GM19351 (cell line): ENCODE results near the gene GLYAT.

Experiments used
- ATAC-seq: cut with Tn5 transposase; IDR thresholded peaks from one replicate; pipeline ENCODE4 v1.9.1; 2021; ENCODE audit warnings: mild to moderate bottlenecking, moderate library complexity; ENCODE audit not compliant: unreplicated experiment

Gene GLYAT, protein sequence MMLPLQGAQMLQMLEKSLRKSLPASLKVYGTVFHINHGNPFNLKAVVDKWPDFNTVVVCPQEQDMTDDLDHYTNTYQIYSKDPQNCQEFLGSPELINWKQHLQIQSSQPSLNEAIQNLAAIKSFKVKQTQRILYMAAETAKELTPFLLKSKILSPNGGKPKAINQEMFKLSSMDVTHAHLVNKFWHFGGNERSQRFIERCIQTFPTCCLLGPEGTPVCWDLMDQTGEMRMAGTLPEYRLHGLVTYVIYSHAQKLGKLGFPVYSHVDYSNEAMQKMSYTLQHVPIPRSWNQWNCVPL

DNA sequence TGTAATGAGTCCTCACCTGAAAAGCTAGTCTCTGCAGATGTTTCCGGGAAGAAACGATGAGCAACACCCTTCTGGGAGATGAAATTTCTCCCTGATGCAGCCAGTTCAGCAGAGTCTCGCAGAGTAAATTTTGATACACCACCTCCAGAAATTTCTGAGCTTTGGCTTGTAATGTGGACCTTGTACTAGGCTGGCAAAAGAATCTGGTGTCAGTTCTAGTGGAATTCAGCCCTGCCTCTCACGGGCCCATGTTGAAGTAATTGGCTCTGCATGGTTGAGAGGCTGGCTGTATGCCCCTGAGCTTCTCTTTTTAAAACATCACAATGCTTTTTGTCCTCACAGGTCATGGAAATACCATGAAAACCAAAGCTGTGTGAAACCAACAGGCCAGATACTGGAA, at the start of gene GLYAT:
Gene GLYAT (minus strand): TSS at position 125 of the 400 bp plus-strand sequence. CDS start 7,447 bp downstream, outside the sequence.
- no peak for ATAC-seq

DNA sequence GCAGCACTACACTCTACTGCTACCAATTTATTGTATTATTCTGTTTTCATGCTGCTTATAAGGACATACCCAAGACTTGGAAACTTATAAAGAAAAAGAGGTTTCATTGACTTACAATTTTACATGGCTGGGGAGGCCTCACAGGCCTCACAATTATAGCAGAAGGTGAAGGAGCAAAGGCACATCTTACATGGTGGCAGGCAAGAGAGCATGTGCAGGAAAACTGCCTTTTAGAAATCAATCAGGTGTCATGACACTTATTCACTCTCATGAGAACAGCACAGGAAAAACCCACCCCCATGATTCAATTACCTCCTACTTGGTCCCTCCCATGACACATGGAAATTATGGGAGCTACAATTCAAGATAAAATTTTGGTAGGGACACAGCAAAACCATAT, 49.6 kb upstream of the GLYAT start:
- ATAC-seq: no peak

DNA sequence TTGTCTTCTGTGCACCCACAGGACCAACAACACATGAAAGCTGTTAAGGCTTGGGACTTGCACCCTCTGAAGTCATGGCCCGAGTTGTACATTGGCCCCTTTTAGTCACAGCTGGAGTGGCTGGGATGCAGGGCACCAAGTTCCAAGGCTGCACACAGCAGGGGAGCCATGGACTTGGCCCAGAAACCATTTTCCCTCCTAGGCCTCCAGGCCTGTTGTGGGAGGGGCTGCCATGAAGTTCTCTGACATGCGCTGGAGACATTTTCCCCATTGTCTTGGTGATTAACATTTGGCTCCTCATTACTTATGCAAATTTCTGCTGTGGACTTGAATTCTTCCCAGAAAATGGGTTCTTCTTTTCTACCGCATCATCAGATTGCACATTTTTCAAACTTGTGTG, 48.8 kb upstream of the GLYAT start:
- no peak for ATAC-seq

DNA sequence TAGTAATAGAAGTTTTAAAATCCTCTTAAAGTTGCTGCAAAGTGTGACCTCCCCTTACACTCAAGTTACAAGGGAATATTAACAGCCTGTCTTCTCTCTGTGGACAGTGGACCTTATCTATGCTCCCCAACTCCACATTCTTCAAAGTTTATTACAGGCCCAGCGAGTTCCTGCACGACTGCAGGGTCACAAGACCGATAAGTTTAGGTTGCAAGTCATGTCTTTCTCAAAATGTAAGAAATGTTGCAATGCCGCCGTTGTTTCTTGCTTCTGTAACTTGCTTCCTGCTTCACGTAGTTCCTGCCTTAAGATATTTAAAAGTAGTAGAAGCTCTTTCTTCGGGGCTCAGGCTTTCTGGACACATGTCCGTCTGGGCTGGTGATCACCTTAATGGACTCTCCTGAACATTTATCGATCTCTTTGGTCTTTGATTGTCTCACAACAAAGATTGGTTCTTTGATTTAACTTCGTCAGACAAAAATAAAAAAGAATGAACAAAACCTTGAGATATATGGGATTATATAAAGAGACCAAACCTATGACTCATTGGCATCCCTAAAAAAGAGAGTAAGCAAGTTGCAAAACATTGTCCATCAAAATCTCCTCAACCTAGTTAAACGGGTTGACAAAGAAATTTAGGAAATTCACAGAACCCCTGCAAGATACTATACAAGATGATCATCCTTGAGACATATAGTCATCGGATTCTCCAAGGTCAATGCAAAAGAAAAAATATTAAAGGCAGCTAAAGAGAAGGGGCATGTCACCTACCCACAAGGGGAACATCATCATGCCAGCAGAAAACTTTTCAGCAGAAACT, 45.4 kb upstream of the GLYAT start:
- ATAC-seq: no peak

DNA sequence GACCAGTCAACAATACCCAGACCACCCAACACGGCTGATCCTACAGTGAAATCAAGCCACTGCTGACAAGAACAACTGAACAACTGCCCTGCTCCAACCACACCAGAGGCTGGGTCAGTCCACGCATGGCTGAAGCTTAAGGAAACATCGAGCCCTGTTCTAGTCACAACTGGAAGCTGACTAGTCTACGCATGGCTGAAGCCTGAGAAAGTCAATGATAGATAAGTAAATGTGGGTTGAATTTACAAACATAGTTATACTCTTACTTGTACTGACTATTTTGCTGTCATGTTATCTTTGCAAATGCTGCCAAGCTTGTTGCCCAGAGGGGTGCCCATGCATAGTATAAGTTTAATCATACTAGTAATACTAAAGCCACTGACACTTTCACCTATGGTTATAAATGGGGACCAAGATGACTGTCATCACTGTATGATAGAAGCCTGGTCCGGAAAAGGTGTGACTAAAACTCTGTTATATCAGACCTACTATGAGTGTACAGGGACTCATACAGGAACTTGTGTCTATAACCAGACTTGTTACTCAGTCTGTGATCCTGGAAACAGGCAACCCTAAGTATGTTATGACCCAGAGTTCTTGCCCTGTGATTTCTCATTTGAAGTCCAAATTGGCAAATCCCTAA, 43.4 kb upstream of the GLYAT start:
- no peak for ATAC-seq

DNA sequence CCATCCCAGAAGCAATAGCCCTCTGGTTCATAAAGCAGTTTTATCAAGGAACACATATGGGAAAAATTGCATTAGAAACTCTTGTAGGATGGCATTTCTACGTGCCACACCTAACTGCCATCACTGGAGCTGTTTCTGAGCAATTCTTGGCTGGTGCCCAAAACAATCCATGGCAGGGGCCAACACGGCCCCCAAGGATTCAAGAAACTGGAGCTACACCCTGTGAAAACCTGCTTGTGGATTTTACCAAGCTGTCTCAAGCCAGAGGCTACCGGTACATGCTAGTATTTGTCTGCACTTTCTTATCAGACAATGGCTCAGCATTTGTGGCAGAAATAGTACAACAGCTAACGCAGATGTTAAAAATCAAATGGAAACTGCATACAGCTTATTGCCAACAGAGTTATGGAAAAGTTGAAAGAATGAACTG, 42.4 kb upstream of the GLYAT start:
- ATAC-seq: no peak

DNA sequence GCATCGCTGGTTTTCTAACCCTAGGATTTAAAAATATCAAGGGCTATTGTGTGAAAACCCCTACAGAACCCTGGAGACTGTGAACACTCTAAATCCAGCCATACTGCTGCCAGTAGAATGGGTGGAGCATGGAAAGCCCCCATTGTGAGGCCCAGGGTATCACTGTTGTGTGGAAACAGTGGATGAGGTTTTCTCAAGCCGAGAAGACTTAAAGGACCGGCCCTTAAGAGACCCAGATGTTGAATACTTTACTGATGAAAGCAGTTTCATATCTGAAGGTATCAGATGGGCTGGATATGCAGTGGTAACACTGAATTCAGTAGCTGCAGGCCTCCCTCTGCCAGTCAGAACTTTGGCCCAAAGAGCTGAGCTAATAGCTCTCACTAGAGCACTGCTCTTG, 41.6 kb upstream of the GLYAT start:
- no peak for ATAC-seq

DNA sequence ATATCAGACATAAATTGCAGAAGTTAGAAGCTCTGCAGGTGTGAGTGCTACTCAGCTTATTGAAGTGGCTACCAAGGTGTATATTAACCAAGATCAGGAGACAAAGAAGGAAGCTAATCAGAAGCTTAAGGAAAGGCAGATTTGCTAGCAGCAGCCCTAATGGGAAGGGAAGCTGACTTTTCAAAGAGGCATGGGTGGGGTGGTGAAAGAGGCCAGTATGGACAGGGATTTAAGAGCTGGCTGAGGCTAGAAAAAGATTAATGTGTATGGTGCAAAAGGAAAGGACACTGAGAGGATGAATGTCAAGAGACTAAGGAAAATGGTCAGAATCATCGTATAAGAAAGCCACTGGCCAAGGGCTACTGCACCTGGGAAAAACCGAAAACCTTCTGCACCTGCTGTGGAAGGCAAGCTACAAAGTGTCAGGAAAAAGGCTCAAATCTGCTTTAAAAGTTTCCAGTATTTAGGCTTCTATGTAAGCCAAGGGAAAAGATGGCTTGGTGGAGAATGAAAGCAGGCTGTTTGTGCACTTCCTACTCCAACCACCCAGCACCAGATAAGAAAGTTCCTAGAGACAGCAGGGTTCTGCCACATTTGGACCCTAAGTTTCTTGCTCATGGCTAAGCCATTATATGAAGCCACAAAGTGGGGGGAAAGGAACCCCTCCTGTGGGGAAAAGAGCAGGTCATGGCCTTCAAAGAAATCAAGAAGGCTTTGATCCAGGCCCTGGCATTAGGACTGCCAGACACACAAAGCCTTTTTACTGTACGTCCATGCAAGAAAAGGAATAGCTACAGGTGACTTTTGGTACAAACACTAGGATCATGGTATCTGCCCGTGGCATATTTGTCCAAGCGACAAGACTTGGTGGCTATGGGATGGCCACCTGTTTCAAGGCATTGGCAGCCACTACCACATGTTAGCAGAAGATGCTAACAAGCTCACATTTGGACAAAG, 40.9 kb upstream of the GLYAT start:
- ATAC-seq: no peak

DNA sequence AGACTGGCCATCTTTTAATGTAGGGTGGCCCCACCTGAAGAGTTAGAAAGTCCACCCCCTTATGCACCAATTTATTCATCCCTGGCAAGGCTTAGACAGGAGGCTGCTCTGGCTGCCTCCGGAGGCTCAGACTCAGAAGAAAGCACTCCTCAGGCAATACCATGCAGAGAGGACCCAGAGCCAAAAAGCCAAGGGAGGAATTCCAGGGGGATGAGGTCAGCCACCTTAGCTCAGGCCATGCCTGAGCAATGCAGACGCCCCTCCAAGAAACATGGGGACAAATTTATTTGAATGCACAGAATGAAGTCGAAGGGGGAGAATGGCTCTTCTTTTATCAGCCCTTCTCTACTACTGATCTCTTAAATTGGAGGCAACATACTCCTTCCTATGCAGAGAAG, 39.7 kb upstream of the GLYAT start:
- ATAC-seq: no peak

DNA sequence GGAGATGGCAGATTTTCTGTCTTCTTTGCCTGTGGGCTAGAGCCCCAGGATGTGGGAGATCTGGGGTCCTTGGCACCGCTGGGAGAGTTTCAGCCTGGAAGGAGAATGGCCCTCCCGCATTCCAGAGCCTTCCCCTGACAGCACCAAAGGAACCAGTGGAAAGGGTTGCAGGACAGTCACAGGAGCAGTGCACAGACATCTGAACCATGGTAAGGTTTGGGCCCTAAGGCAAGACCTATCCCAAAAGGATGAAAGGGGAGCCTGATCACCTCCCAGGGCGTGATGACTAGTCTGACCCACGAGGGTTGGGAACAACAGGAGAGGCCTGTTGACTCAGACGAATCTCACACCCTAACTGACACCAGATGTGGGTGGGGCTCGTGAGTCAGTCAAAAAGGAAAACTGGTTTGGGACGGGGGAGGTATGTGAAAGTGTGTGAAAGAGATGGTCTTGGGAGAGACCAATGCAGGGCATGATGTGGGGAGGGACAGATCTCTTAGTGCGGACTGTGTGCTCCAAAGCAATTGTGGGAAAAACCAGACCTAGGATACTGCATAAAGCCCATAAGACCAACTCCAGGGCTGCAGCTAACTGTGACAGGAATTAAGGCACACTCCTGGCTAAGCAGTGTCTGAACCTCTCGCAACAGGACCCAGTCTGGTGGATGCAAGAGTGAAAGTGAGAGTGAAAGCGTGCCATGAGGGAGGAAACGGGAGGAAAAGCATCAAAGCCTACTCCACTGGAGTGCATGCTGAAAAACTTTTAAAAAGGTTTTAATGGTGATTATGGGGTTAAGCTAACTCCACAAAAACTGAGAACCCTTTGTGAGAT, 39.1 kb upstream of the GLYAT start:
- ATAC-seq: no peak

DNA sequence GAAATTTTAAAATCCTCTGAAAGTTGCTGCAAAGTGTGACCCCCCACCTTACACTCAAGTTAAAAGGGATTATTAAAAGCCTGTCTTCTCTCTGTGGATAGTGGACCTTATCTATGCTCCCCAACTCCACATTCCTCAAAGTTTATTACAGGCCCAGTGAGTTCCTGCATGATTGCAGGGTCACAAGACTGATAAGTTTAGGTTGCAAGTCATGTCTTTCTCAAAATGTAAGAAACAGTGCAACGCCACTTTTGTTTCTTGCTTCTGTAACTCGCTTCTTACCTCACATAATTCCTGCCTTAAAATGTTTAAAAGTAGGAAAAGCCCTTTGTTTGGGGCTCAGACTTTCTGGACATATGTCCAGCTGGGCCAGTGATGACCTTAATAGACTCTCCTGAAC, 38.4 kb upstream of the GLYAT start:
- ATAC-seq: no peak

DNA sequence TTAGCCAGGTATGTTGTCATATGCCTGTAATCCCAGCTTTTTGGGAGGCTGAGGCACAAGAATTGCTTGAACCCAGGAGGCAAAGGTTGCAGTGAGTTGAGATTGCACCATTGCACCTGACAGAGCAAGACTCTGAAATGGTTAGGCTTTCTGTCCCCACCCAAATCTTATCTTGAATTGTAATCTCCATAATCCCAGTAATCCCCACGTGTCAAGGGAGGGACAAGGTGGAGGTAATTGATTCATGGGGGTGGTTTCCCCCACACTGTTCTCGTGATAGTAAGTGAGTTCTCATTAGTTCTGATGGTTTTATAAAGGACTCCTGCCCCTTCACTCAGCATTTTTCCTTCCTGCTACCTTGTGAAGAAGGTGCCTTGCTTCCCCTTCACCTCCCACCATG, 37.6 kb upstream of the GLYAT start:
- ATAC-seq: no peak

DNA sequence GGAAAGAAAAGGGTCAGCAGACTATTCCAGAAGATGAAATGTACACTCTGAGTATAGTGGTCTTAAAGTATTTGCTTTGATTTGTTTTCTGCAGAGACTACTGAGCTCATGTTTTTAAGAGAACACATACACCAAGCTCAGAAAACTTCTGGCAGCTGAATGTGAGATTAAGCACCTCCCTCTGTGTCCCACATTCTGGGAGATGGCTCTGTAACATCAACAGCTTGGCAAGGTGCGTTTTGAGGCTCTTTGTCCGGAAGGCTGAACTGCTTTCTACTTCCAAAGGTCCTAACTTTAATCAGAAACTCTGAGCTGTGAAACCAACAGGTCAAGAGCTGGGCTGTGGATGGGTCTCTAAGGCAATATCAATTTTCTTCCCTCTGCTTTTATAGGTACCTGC, 36.4 kb upstream of the GLYAT start:
- no peak for ATAC-seq

DNA sequence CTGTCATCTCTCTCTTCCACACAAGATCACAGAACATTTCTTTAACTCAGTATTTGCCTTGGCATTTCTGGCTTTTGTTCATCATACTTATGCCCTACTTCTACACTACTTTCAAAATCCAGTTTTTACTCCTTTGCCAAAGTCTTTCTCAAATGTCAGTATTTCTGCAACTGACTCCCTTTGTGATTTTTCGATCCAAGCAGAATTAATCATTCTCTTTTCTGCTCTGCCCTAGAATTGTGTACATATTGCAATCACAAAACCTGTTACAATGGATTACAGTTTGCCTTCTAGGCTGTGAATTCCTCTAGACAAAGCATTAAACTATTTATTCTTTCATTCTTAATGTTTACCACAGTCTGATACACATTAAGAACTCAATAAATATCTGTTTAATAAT, 33.3 kb upstream of the GLYAT start:
- ATAC-seq: no peak

DNA sequence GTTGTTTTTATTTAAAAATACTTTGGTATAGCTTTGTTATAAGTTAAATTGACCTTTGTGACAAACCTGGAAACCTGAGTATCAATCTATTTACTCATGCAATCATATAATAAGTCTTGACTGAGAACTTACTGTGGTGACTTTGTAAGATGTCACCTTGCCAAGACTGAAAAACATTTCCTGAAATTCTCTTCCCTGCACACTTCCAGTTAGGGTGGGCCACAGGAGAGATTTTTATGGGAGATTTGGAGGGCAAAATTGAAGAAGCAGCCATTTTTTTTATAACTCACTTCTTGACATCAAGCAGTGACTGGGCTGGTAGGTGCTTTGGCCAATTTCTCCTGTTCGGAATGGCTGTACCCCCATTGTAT, 31.4 kb upstream of the GLYAT start:
- no peak for ATAC-seq

DNA sequence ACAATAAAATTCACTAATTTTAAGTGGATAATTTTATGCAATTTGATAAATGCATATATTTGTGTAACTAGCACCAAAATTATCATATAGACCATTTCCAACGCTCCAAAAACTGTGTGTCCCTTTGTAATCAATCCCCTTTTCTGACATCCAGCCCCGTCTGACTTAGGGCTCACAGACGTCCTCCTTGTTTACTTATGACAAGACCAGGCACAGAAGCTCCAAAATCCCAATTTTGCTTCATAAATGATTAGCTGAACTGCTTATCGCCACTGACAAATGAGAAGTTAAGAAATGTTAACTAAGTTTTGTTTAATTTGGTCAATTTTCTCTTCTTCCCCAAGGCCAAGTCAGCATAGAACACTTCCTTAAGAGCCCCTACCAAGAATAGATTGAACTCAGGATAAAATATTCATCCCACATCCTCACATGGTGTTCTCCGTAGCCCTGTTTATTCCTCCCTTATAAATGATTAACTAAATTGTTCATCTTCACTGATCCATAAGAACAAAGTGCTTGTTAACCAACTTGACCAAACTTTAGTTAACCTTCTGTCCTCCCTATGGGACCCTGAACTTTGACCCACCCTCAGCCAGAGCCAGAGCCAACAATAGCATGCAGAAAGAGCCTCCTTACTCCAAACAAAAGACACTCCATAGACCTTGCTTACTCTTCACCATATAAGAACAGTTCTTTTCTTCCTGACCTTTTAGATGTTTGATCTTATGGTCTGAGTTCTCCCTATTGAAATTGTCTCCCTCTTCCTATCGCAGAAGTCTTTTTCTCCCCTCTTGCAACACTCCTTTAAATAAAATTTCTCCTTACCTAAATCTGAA, 30.8 kb upstream of the GLYAT start:
- ATAC-seq: no peak

DNA sequence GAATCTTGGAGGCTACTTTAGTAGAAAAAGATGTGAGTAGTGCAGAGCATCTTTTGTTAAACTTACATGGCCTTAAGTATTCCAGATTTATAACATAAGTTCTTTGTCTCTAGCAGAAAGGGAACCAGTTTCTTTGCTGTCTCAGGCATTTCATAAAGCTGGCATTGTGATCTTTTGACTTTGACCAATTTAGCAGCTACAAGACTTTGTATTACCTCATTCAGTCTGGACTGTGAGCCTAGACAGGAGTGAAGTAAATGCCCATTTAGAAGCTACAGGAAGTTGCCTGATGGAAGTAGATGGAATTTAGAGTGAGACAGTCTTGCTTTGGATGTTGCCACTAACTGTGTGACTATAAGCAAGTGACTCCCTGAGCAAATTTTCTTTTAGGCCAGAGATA, 25.7 kb upstream of the GLYAT start:
- no peak for ATAC-seq

DNA sequence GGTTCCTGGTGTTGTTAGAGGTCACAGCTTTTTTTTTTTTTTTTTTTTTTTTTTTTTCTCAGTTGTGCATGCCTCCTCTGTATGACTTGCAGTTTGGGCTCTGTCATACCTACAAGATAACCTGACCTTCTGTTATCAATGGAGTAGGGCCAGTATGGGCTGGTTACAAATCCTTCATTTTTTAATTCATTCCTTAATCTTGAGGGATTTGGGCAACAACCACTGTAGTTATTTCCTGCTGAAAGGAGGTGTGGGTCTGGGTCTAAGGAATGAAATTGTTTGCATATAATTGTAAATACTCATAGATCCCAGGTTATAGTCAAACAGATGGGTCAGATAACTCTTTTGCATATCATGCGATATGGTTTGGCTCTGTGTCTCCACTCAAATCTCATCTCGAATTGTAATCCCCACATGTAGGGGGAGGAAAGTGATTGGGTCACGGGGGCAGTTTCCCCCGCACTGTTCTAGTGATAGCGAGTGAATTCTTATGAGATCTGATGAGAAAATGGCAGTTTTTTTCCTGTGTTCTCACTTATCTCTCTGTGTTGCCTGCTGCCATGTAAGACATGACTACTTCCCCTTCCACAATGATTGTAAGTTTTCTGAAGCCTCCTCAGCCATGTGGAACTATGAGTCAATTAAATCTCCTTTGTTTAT, 14.1 kb upstream of the GLYAT start:
- no peak for ATAC-seq
